HG03457 (cell line): ENCODE results near the gene DRC7.
"Not testable (repeated sequence)": the region's sequence is repeated elsewhere in the genome, so short reads cannot be mapped to it uniquely, and the experiment has no call there.

Source experiments
- ATAC-seq: cut with Tn5 transposase; IDR thresholded peaks from one replicate; pipeline ENCODE4 v1.9.1; 2021; ENCODE audit warnings: moderate number of reproducible peaks; ENCODE audit not compliant: unreplicated experiment

The DRC7 gene

DNA sequence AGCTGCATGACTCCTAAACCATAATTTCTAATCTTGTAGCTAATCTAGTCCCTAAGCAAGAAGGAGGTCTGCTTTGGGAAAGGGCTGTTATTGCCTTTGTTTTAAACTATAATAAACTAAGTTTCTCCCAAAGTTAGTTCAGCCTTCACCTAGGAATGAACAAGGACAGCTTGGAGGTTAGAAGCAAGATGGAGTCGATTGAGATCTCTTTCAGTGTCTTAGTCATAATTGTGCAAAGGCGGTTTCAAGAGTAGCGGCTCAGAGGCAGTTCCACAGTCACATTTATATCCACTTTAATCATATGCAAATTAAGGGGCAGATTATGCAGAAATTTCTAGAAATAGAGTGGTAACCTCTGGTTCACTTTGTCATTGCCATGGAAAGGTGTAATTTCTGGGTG is 17.4 kb downstream of the DRC7 start:
- ATAC-seq: no peak

DNA sequence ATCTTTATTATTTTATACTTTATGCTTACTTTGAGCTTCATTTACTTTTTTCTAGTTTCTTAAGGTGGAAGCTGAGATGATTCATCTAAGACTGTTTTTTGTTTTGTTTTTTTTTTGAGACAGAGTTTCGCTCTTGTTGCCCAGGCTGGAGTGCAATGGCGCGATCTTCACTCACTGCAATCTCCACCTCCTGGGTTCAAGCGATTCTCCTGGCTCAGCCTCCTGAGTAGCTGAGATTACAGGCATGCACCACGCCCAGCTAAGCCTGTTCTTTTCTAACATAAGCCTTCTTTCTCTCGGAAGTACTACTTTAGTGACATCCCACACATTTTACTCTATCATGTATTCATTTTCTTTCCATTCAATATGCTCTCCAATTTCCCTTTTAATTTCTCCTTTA is 18.0 kb downstream of the DRC7 start:
- not testable (repeated sequence) for ATAC-seq

DNA sequence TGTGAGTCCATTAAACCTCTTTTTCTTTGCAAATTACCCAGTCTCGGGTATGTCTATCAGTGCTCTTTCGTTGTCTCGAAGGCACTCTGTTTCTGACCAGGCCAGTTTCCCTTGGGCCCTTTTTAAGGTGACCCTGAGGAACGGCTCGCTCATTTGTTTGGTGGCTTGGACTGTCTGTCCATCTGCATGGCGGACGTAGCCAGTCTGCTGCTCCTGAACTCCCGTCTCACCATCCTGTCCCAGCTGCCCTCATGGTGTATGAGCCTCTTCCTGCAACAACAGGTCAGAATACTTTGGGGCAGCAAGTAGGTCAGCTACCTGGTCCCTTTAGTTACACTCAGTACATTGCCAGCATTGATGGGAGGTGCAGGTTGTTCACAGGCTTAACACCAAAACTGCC is 19.0 kb downstream of the DRC7 start:
- ATAC-seq: no peak

DNA sequence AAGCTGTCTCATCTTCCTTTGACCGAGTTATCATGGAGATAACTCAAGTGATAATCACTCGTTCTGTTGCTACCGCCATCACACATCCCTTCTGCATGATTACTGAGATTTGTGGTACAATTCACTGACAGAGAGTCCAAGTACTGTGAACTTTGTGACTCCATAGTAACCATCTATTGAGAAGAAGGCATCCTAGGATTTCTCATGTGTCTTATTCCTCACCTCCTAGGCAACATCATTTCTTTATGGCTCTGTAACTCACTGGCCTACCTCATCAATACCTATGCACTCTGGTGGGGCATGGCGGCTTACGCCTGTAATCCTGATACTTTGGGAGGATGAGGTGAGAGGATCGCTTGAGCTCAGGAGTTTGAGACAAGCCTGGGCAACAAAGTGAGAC is 19.4 kb downstream of the DRC7 start:
- no peak for ATAC-seq

DNA sequence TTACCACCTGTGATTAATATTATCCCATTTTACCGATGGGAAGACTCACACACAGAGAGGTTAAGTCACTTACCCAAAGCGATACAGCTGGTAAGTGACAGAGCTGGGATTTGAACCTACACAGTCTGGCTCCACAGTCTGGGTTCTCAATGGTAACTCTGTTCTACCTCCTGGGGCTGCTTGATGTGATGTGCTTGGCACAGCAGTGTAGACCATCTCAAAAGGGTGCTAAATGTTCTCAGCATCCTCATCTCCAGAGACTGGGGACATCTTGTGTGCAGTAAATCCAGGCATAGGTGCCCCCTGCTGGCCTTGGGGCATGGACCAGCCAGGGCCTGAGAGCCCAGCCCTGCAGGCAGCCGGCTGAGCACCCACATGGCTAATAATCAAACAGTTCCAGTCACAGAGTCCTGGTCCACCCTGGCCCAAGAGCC is 25.6 kb downstream of the DRC7 start:
- no peak for ATAC-seq

DNA sequence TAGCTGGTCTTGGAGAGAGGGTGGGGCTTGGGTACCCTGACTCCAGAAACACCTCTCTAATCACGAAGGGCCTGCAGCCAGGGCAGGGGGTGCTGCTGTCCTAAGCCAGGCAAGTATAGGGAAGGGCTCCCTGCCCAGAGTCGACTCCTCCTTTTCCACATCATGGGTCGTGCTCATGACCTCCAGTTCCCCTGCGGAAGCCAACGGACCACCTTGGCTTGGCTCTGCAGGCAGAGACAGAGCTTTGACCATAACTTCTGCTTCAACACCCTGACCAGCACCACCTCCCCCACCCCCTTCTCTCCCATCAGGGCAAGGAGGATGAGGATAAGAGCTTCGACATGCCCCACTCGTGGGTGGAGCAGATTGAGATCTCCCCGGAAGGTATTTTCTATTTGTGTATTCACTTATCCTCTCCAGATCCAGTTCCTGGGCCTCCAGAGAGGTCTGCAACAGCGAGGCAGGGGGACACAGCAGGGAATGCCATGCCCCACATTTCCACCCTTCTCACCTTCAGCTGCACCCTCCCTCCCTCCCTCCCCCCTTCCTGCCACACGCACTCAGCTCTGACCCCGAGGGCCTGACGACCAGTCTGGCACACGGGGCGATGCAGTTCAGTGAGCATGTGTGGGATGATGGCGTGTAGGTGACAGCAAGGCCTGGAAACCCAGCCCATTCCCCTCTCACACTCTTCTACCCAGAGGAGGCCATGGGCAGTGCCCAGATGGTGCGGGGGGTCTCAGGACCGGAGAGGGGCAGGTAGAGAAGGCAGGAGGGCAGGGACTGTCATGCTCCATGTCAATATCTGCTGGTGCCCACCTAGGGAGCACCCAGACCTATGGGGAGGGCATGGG is 27.0 kb downstream of the DRC7 start:
- ATAC-seq: no peak

DNA sequence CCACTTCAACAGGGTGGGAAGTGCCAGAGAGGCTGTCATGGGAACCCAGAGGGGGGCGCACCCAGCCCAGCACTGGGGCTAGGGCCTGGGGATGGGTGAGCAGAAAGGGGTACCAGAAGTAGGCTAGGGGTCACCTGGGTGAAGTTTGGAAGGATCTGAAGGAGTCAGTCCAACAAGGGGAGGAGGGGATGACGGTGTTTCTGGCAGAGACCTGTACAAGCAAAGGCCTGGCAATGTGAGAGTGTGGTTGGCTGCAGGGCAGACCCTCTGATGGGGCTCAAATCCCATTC is 27.5 kb downstream of the DRC7 start:
- no peak for ATAC-seq

DNA sequence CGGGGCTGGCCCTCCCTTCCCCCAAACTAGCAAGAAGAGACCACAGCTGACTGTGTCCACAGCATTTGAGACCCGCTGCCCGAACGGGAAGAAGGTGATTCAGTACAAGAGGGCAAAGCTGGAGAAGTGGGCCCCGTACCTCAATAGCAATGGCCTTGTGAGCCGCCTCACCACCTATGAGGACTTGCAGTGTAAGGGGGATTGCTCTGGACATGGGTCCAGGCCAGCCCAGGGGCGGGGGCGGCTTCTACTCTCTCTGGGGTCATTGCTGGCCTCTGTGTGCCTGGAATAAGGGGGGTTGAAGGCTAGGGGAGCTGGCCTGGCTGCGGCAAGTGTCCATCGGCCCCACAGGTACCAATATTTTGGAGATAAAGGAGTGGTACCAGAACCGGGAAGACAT is 28.0 kb downstream of the DRC7 start:
- no peak for ATAC-seq

DNA sequence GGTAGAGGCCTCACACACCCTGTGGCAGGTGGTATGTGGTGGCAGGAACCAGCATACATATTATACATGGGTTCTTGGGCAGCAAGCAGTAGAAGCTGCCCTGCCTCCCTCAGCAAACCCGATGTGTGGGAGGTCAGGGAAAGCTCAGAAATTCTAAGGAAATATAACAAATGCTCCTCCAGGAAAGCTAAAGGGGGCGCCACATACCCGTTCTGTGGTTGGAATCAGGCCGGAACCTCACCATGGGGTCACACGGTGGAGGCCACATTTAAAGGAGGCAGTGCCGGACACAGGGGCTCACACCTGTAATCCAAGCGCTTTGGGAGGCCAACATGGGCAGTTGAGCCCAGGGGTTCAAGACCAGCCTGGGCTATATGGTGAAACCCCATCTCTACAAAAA is 28.6 kb downstream of the DRC7 start:
- no peak for ATAC-seq

DNA sequence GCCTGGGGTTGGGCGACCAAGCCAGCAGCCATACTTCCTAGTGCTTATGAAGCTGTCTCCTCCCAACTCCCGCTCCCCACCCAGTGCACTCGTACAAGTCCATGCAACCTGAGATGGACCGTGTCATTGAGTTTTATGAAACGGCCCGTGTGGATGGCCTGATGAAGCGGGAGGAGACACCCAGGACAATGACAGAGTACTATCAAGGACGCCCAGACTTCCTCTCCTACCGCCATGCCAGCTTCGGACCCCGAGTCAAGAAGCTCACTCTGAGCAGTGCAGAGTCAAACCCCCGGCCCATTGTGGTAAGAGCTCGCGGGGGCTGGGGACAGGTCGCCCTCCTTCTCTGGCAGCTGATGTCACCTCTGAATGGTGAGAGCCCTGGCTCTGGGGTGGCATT is 29.9 kb downstream of the DRC7 start:
- ATAC-seq: no peak

DNA sequence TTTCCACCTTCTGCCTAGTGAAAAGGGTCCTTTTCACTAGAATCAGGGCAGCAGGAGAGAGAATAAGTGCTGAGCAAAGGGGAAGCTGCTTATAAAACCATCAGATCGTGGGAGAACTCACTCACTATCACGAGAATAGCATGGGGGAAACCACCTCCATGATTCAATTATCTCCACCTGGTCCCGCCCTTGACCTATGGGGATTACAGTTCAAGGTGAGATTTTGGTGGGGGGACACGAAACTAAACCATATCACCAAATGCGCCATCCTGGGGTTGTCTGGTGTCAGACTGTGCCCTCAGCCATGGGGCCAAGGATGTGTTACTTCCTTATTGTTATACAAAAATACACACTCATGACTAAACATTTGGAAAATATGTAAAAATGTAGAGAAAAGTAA is 30.5 kb downstream of the DRC7 start:
- ATAC-seq: no peak

DNA sequence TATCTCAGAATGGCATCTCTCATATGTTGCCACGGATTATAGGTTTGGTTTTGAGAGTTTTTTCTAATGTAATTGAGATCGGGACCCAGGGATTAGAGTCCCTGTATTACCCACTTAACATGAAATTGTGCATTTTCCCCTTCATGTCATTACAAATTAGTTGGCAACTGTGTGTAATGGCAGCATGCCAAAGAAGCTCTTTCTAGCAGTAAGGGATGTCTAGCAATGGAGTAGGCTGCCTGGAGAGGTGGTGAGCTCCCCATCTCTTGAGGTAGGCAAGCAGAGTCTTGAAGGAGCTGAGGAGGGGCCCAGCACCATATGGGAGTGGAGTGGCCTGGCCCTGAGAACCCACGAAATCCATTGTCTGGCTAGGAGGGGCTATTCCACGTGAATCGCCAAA is 30.9 kb downstream of the DRC7 start:
- ATAC-seq: no peak

DNA sequence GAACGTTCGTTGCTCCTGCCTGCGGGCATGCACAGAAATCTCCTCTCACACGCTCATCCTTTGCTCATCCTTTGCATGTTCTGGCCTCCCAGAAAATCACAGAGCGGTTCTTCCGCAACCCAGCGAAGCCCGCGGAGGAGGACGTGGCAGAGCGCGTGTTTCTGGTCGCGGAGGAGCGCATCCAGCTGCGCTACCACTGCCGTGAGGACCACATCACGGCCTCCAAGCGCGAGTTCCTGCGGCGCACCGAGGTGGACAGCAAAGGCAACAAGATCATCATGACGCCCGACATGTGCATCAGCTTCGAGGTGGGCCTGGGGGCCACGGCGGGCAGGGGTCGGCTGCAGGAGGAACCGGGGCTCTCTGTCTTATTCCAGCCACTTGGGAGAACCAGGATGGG is 31.4 kb downstream of the DRC7 start:
- ATAC-seq: no peak

DNA sequence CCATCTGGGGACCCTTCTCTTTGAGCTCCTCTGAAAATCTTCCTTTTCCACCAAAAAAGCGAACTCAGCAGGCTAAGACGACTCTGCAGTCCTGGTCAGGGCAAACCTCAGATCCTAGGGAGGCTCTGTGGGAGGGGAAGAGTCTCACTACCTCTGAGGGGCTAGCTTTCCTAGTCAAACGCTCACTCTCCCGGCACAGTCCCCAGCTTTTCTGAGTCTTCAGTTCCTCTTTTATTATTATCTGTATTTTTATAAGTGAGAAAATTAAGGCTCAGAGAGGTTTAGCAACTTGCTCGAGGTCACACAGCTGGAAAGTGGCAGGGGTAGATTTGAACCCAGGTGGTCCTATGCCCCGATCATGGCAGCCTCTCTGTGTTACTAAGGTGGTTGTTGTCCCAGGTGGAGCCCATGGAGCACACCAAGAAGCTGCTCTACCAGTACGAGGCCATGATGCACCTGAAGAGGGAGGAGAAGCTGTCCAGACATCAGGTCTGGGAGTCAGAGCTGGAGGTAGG is 31.9 kb downstream of the DRC7 start:
- ATAC-seq: no peak

DNA sequence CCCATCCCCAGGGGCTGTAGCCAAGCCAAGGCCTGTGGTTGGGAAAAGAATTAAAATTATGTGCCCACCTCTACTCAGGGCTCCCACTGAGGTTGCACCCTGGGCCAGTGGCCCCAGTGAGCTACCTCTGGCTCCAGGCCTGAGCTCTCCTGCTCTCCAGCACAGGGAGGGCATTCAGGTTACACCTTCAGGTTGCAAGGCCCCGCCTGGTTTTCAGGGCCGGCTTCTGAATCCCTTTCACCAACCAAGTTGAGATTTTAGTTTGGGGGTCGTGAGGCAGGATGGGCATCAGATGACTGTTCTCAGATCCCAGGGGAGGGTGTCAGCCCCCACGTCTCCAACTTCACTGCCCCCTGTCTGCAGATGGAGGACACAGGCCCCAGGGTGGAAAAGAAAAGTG is 33.0 kb downstream of the DRC7 start:
- no peak for ATAC-seq

DNA sequence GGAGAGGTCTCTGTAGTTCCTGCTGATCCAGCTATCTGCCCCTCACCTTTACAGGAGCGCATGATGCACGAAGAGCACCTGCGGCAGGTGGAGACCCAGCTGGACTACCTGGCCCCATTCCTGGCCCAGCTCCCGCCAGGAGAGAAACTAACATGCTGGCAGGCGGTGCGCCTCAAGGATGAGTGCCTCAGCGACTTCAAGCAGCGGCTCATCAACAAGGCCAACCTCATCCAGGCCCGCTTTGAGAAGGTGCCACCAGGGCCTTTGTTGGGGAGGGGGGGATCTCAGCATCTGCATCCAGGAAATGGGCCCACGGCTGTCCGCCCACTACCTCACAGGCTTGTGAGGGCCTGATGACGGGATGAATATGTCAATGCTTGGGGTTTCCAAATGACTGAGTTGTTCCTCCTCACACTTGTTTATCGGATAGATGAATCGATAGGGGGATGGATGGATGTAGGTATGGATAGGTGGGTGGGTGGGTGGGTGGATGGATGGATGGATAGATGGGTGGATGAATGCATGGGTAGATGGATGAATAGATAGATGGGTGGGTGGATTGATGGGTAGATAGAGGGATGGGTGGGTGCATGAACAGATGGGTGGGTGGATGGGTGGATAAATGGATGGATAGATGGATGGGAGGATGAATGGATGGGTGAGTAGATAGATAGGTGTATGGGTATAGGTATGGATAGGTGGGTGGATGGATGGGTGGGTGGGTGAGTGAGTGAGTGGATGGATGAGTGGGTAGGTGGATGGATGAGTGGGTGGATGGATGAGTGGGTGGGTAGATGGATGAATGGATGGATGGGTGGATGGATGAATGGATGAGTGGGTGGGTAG is 34.0 kb downstream of the DRC7 start:
- no peak for ATAC-seq

DNA sequence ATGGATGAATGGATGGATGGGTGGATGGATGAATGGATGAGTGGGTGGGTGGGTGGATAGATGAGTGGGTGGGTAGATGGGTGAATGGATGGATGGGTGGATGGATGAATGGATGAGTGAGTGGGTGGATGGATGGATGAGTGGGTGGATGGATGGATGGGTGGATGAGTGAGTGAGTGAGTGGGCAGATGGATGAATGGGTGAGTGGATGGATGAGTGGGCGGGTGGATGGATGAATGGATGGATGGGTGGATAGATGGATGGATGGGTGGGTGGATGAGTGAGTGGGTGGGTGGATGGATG is 34.5 kb downstream of the DRC7 start:
- no peak for ATAC-seq

DNA sequence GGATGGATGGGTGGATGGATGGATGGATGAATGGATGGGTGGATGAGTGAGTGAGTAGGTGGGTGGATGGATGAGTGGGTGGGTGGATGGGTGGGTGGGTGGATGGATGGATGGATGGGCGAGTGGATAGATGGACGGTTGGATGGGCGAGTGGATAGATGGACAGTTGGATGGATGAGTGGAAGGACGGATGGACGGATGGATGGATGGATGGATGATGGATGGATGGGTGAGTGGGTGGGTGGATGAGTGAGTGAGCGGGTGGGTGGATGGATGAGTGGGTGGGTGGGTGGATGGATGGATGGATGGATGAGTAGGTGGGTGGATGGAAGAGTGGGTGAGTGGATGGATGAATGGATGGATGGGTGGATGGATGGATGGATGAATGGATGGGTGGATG is 35.2 kb downstream of the DRC7 start:
- not testable (repeated sequence) for ATAC-seq

DNA sequence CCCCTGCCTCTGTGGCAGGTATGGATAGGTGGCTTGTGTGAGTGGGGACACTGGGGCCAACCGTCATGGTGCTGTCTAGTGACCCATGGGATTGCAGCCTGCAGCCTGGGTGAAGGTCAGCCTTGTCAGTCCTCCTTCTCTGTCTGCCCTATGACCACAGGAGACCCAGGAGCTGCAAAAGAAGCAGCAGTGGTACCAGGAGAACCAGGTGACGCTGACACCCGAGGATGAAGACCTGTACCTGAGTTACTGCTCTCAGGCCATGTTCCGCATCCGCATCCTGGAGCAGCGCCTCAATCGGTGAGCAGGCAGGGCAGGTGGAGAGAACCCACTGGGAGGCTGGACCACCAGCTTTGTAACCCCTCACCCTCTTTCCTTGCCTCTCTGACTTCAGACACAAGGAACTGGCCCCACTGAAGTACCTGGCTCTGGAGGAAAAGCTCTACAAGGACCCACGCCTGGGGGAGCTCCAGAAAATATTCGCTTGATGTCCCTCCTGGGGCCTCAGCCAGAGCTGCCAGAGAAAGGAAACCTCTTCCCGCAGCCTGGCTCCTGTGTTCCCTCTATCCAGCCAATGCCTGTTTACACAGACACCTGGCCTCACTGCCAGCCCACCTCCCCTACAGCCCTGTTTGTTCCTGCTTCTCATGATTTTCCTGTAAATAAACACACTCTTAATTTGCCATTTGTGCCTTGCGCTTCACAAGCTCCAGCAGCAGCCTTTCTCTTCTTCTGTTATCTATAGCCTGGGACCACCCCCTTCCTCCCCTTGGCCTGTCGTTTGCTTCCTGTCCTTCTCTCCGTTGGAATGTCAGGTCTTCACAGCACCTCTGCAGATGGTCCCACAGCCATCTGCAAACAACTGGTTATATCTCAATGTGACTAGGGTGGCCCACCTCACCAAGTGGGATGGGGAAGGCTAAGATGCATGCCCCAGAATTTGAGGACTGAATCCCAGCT is 36.4 kb downstream of the DRC7 start:
- no peak for ATAC-seq

DNA sequence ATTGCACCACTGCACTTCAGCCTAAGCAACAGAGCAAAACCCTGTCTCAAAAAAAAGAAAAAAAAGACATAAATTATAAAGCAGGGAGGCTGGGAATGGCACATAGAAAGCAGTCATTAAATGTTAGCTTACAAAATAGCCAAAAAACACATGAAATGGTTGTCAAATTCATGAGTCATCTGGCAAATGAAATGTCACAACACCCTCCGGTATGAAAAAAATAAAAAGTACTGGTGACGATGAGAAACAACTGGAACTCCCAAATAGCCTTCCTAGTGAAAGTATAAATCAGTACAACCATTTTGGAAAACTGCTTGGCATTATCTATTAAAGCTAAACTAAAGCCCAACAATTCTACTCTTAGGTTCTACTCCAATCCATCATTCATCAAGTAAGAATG is 37.4 kb downstream of the DRC7 start:
- ATAC-seq: no peak

DNA sequence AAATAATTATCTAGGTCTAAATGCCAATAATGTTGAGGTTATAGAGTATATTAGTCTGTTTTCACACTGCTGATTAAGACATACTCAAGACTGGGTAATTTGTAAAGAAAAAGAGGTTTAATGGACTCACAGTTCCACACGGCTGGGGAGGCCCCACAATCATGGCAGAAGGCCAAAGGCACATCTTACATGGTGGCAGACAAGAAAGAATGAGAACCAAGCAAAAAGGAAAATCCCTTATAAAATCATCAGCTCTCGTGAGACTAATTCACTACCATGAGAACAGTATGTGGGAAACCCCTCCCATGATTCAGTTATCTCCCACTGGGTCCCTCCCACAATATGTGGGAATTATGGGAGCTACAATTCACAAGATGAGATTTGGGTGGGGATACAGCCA is 38.1 kb downstream of the DRC7 start:
- no peak for ATAC-seq
